Mesothelial cell of epicardium (in vitro differentiated cells): ENCODE measurements around the gene PHACTR2. TPM values are rescaled to one million over a fixed set of nuclear protein-coding genes. Genes with fewer than 3 reads are reported as not detected.

Experiments
- DNase-seq, 2 experiments: peaks; one replicate each; pipeline ENCODE4 v3.0.0; 2021; ENCODE audit warnings: low spot score in 2 of 2; ENCODE audit not compliant: unreplicated experiment in 2 of 2
- H3K27ac Mint-ChIP-seq: 2 replicates; pipeline ENCODE4 v1.8.0; 2021; ENCODE audit warnings: mixed read lengths
- H3K27me3 Mint-ChIP-seq: 2 replicates; pipeline ENCODE4 v1.8.0; 2021; ENCODE audit warnings: low read depth, mixed read lengths
- H3K36me3 Mint-ChIP-seq: 2 replicates; pipeline ENCODE4 v1.8.0; 2021; ENCODE audit warnings: mixed read lengths
- H3K4me1 Mint-ChIP-seq: 2 replicates; pipeline ENCODE4 v1.8.0; 2021; ENCODE audit warnings: mixed read lengths
- H3K4me3 Mint-ChIP-seq: 2 replicates; pipeline ENCODE4 v1.8.0; 2021; ENCODE audit warnings: mild to moderate bottlenecking, moderate library complexity, mixed read lengths
- H3K9me3 Mint-ChIP-seq: 2 replicates; pipeline ENCODE4 v1.8.0; 2021; ENCODE audit warnings: mixed read lengths
- total RNA-seq: library from RNA; stranded (reverse); gene quantifications from 3 replicates; pipeline ENCODE4 v1.2.1, GENCODE V29; 2021
- TF ChIP-seq, protein P1 (sequence below): fragments of 200-600 bp; sonication (generic); IDR thresholded peaks from one replicate; pipeline ENCODE4 v1.5.0; 2021; ENCODE audit warnings: antibody characterized with exemption; ENCODE audit not compliant: unreplicated experiment

PHACTR2 gene
- total RNA-seq, 1 donor from 2014 or later, result 124 TPM

DNA sequence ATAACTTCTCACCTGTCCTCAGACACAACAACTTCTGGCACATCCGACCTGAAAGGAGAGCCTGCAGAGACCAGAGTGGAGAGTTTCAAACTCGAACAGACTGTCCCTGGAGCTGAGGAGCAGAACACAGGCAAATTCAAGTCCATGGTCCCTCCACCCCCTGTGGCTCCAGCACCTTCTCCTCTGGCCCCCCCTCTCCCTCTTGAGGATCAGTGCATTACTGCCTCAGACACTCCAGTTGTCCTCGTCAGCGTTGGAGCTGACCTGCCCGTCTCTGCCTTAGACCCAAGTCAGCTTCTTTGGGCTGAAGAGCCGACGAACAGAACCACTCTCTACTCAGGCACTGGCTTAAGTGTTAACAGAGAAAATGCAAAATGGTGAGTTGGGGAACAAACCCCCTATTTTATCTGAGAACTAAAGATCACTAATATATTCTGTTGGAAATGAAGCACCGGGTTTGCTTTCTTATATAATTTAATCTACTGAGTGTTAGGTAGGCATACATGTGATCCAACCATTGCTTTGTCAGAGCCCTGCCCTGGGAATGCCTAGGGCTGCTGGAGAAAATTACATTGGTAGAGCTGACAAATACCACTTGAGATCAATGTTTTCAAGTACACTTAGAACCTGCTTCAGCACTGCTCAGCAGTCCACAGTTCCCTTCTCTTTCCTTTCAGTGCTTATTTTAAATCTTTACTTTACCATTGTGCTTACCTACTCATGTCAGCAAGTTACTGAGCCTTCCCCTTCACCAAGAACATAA, 87.8 kb downstream of the PHACTR2 start:
- Mint-ChIP-seq H3K27ac (no peak overlapping the region), H3K9me3 (peaks cover 5% of the 10 kb centered on the region), H3K27me3 (no peaks in the 10 kb centered on the region), H3K4me3 (no peak overlapping the region), H3K36me3 (peaks cover 62% of the 10 kb centered on the region), H3K4me1 (no peaks in the 10 kb centered on the region)
- TF ChIP-seq, protein P1, sequence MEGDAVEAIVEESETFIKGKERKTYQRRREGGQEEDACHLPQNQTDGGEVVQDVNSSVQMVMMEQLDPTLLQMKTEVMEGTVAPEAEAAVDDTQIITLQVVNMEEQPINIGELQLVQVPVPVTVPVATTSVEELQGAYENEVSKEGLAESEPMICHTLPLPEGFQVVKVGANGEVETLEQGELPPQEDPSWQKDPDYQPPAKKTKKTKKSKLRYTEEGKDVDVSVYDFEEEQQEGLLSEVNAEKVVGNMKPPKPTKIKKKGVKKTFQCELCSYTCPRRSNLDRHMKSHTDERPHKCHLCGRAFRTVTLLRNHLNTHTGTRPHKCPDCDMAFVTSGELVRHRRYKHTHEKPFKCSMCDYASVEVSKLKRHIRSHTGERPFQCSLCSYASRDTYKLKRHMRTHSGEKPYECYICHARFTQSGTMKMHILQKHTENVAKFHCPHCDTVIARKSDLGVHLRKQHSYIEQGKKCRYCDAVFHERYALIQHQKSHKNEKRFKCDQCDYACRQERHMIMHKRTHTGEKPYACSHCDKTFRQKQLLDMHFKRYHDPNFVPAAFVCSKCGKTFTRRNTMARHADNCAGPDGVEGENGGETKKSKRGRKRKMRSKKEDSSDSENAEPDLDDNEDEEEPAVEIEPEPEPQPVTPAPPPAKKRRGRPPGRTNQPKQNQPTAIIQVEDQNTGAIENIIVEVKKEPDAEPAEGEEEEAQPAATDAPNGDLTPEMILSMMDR, result no peak
- DNase-seq, result no peak

DNA sequence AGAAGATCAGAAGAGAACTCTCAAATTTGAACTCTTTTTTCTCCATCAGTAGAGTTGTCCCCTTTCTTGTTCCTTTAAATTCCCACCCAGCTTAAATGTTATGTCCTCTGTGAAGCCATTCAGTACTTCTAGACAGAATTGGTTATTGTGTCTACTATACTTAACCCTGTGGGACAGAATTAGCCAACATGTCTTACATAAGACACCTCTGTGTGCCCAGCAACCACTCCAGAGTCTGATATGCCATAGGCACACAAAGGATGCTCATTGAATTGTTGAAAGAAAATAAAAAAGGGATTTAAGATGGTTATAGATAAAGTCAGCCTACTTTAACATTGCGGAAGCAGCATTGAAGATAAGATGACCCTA, 88.4 kb downstream of the PHACTR2 start:
- Mint-ChIP-seq H3K27me3 (no peaks in the 10 kb centered on the region), H3K36me3 (peaks cover 58% of the 10 kb centered on the region), H3K4me3 (no peak overlapping the region), H3K27ac (no peak overlapping the region), H3K4me1 (no peaks in the 10 kb centered on the region), H3K9me3 (peaks cover 5% of the 10 kb centered on the region)
- DNase-seq, result no peak
- TF ChIP-seq, protein P1, result no peak

DNA sequence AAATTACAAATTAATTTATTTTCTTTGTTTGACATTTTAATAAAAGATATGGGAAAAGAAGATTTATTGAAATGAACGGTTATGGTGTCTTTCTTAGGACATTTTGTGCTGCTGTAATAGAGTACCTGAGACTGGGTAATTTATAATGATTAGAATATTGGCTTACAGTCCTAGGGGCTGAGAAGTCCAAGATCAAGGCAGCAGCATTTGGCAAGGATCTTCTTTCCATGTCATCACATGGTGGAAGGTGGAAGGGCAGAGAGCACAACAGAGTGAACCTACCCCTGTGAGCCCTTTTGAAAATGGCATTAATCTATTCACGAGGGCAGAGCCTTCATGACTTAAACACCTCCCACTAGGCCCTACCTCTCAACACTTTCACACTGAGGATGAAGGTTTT, 89.7 kb downstream of the PHACTR2 start:
- Mint-ChIP-seq H3K4me3 (no peak overlapping the region), H3K4me1 (peaks cover 3% of the 10 kb centered on the region), H3K9me3 (peaks cover 5% of the 10 kb centered on the region), H3K27me3 (no peaks in the 10 kb centered on the region), H3K27ac (no peak overlapping the region), H3K36me3 (peaks cover 52% of the 10 kb centered on the region)
- no peak for DNase-seq
- TF ChIP-seq, protein P1, result no peak

DNA sequence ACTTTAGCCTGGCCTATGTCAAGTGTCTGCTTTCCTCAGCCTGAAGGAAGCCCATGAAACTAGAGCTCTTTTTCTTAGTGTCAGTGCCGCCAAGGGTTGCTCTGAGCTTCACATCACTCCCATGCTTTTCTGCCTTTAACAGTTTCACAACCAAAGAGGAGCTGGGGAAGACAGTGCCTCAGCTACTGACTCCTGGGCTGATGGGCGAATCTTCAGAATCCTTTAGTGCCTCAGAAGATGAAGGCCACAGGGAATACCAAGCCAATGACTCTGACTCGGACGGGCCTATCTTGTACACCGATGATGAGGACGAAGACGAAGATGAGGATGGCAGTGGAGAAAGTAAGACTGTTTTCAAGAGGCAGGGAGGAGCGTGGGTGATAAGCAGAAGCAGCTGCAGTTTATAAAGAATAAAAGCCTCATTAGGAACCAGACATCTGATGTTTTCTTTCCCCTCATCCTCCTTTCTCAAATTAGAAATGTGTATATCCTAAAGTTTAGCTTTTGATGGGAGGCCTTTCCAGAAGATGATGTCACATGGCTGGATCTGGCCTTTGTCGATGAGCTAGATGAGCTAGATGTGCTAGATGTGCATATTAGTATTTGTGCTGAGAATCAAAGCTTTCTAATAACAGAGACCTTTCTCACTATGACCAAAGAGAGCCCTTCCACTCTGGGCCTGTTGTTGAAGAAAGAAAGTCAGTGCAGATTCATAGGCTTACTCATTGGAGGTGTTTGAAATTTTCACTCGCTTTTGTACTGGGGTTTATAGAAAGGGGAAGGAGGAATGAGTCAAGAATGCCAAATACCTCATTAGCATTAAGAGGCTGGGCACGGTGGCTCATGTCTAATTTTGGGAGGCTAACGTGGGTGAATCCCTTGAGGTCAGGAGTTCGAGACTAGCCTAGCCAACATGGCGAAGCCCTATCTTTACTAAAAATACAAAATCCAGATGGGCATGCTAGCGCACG, 94.6 kb downstream of the PHACTR2 start:
- no peak overlapping the region for H3K4me3 Mint-ChIP-seq
- peak overlapping the region; percentile 62 for H3K27ac Mint-ChIP-seq
- H3K36me3 Mint-ChIP-seq, result peaks cover 32% of the 10 kb centered on the region
- TF ChIP-seq, protein P1, result no peak
- peaks cover under 1% of the 10 kb centered on the region for H3K9me3 Mint-ChIP-seq
- H3K4me1 Mint-ChIP-seq, result peaks cover 26% of the 10 kb centered on the region
- DNase-seq, result no peak
- no peaks in the 10 kb centered on the region for H3K27me3 Mint-ChIP-seq

DNA sequence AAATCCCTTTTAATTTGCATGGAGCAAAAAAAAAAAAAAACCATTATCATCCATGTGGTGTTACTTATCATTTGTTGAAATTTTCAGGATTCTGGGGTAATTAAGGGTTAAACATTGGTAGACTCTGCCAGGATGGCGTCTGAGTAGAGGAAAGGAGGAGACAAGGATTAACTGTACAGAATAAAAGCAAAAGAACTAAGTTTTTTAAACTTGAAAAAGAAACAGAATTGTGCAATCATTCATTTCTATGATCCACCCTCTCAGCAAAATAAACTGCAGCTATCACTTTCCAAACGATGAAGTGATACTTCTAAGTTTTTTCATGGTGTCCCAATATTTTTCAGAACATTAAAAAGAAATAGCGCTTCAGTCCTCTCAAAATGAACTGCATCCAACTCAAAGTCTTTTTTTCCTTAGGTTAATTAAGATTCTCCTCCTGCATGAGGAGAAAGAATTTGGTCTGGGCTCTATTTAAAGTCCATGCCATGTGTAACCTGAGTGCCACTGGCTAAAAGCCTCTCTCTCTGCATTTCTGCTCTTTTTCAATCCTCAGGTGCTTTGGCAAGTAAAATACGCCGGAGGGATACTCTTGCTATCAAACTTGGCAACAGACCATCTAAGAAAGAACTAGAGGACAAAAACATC, 95.9 kb downstream of the PHACTR2 start:
- Mint-ChIP-seq H3K9me3 (no peaks in the 10 kb centered on the region), H3K4me3 (no peak overlapping the region), H3K36me3 (peaks cover 31% of the 10 kb centered on the region), H3K4me1 (peaks cover 26% of the 10 kb centered on the region), H3K27me3 (no peaks in the 10 kb centered on the region), H3K27ac (peak overlapping the region; percentile 88)
- TF ChIP-seq, protein P1, result no peak
- no peak for DNase-seq
